ENCODE results near the gene BCAS2. TPM values are rescaled to one million over a fixed set of nuclear protein-coding genes. Genes with fewer than 3 reads are reported as not detected.

BCAS2 gene
- total and polyA plus RNA-seq, 2 experiments from 2014 or later = 44.4 to 67.1 TPM

DNA sequence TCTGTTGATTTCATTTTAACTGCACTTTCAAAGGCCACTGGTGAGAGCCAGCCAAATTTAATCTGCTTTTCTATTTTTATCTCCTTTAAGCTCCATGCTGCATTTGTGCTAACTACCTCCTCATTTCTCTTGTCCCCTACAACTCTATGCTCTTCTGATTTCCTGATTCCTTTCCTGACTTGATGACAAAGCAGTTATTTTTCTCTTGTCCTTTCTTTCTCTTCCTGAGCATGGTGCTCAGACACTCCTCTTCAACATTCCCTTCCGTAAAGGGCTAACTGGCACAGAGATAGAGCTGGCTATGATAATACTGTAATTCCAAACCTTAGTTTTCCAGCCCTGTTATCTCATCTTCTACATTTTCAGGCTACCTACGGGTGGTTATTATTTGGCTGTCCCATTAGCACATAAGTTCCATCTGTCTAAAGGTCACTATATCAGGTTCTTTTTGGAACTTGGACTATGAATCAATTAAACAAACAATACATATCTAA is 6.8 kb upstream of the BCAS2 start:
- Histone ChIP-seq H3K9me3 (ENCODE audit: low read depth) (no peaks in the 10 kb centered on the region), H3K79me2 (ENCODE audit: insufficient read depth) (no peaks in the 10 kb centered on the region), H3K4me3 (no peak overlapping the region), H4K20me1 (ENCODE audit: insufficient read depth) (no peaks in the 10 kb centered on the region), H3K9me2 (ENCODE audit: insufficient read depth) (no peaks in the 10 kb centered on the region), H3K36me3 (ENCODE audit: low read depth) (no peaks in the 10 kb centered on the region), H3K27ac (no peak overlapping the region), H3K9ac (no peak overlapping the region), H3K27me3 (replicated peaks; ENCODE audit: insufficient read depth) (no peaks in the 10 kb centered on the region), H3K4me1 (ENCODE audit: insufficient read depth) (no peaks in the 10 kb centered on the region), H2AFZ (no peak overlapping the region), H3F3A (ENCODE audit: insufficient read depth) (no peaks in the 10 kb centered on the region), H3K4me2 (ENCODE audit: unreplicated experiment) (no peak overlapping the region)
- in situ Hi-C loops (cut with MboI) = no loop called here
- no peak for TF ChIP-seq EZH2 (IDR thresholded peaks at IDR 0.05; ENCODE audit: insufficient read depth, poor library complexity, severe bottlenecking)
- no peak for TF ChIP-seq EZH2phosphoT487 (IDR thresholded peaks at IDR 0.05; ENCODE audit: insufficient read depth, low read depth)
- DNase-seq = no peak
- WGBS, 2 experiments (ENCODE audit: low coverage in 1 of 2, low lambda C conversion rate in 2 of 2, missing lambda C conversion rate in 2 of 2) = 89 to 100% methylated on average over 2 of the region's 2 CpGs

DNA sequence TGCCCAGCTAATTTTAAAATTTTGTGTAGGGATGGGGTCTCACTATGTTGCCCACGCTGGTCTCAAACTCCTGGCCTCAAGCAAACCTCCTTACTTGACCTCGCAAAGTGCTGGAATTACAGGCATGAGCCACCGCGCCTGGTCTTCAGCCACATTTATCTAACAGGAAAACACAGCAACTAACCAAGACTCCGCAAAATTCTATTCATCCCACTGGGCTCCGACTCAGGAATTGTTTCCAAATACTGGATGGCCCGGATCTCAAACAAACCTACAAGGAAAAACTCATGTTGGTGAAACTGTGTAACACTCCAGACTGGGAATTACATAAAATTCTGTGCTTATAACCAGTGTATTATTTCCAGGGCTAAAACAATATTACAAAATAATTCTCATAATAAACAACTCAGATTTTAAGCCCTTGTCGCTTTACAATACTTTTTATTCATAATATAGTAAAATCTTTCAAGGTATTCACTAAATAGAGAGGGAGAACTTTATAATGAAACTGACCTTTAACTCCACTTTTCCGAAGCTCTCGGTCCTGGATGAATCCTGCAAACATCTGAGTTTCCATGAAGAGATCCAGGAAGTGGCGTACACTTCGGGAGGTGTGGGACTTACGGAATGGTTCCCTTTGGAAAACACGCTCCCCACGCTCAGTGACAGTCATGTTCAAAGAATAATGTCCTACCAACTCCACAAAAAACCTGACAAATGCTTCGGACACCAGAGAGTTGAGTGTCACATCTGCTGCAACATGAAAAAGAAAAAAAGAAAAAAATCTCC is 6.0 kb upstream of the BCAS2 start:
- Histone ChIP-seq H3K79me2 (ENCODE audit: insufficient read depth) (no peaks in the 10 kb centered on the region), H3K9me2 (ENCODE audit: insufficient read depth) (no peaks in the 10 kb centered on the region), H3K27me3 (replicated peaks; ENCODE audit: insufficient read depth) (no peaks in the 10 kb centered on the region), H3K36me3 (ENCODE audit: low read depth) (0 out of 2 replicates have a peak, but pooled peaks cover 4% of the 10 kb centered on the region), H2AFZ (no peak overlapping the region), H3K9ac (no peak overlapping the region), H3K4me1 (ENCODE audit: insufficient read depth) (no peaks in the 10 kb centered on the region), H3K27ac (no peak overlapping the region), H3K9me3 (ENCODE audit: low read depth) (no peaks in the 10 kb centered on the region), H4K20me1 (ENCODE audit: insufficient read depth) (no peaks in the 10 kb centered on the region), H3K4me3 (no peak overlapping the region), H3K4me2 (ENCODE audit: unreplicated experiment) (no peak overlapping the region), H3F3A (ENCODE audit: insufficient read depth) (peaks cover 7% of the 10 kb centered on the region; the same call in 1 of the 2 replicates)
- no peak for DNase-seq
- in situ Hi-C loops (cut with MboI) = no loop called here
- WGBS, 2 experiments (ENCODE audit: low coverage in 1 of 2, low lambda C conversion rate in 2 of 2, missing lambda C conversion rate in 2 of 2) = 93 to 94% methylated on average over 16 of the region's 16 CpGs
- TF ChIP-seq EZH2phosphoT487 (IDR thresholded peaks at IDR 0.05; ENCODE audit: insufficient read depth, low read depth) = no peak
- no peak for TF ChIP-seq EZH2 (IDR thresholded peaks at IDR 0.05; ENCODE audit: insufficient read depth, poor library complexity, severe bottlenecking)

GRCh38 chr1:114586513-114587047 is 5.2 kb upstream of the BCAS2 start:
- no peaks in the 10 kb centered on the region for H3K79me2 ChIP-seq (ENCODE audit: insufficient read depth)
- no peaks in the 10 kb centered on the region for H3K9me2 ChIP-seq (ENCODE audit: insufficient read depth)
- H3K4me2 ChIP-seq (ENCODE audit: unreplicated experiment) = no peak overlapping the region
- H3F3A ChIP-seq (ENCODE audit: insufficient read depth) = peaks cover 7% of the 10 kb centered on the region; the same call in 1 of the 2 replicates
- no peak overlapping the region for H2AFZ ChIP-seq
- no peaks in the 10 kb centered on the region for H3K27me3 ChIP-seq (replicated peaks; ENCODE audit: insufficient read depth)
- WGBS, 2 experiments (ENCODE audit: low coverage in 1 of 2, low lambda C conversion rate in 2 of 2, missing lambda C conversion rate in 2 of 2) = 89 to 91% methylated on average over 5 of the region's 5 CpGs
- no peaks in the 10 kb centered on the region for H3K9me3 ChIP-seq (ENCODE audit: low read depth)
- 0 out of 2 replicates have a peak, but pooled peaks cover 4% of the 10 kb centered on the region for H3K36me3 ChIP-seq (ENCODE audit: low read depth)
- H3K4me1 ChIP-seq (ENCODE audit: insufficient read depth) = peaks cover 5% of the 10 kb centered on the region; the same call in 1 of the 2 replicates
- H3K27ac ChIP-seq = no peak overlapping the region
- no peak overlapping the region for H3K9ac ChIP-seq
- in situ Hi-C loops (cut with MboI) = no loop called here
- DNase-seq = no peak
- TF ChIP-seq EZH2phosphoT487 (IDR thresholded peaks at IDR 0.05; ENCODE audit: insufficient read depth, low read depth) (no peak), EZH2 (IDR thresholded peaks at IDR 0.05; ENCODE audit: insufficient read depth, poor library complexity, severe bottlenecking) (no peak)
- no peaks in the 10 kb centered on the region for H4K20me1 ChIP-seq (ENCODE audit: insufficient read depth)
- no peak overlapping the region for H3K4me3 ChIP-seq

DNA sequence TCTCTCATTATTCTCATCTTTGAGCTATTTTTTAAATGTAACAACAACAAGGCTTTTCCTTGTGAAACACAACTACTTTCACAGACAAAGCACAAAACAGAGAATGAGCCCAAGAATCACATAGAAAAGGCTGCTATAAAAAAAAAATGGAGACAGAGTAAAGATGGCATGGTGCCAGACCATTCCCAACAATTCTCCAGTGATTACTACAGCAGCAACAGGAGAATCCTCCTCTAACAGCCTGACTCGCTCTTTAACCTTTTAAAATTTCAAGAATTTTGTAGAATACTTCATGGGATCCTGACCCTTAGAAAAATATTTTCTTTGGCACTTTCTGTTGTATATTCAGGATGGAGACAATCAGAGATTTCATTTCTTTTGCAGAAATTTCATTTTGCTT is 3.8 kb upstream of the BCAS2 start:
- in situ Hi-C loops (cut with MboI) = no loop called here
- no peaks in the 10 kb centered on the region for H3K27me3 ChIP-seq (replicated peaks; ENCODE audit: insufficient read depth)
- no peaks in the 10 kb centered on the region for H3K9me2 ChIP-seq (ENCODE audit: insufficient read depth)
- H3K27ac ChIP-seq = no peak overlapping the region
- 0 out of 2 replicates have a peak, but pooled peaks cover 4% of the 10 kb centered on the region for H3K36me3 ChIP-seq (ENCODE audit: low read depth)
- H2AFZ ChIP-seq = no peak overlapping the region
- H3K79me2 ChIP-seq (ENCODE audit: insufficient read depth) = peaks cover 12% of the 10 kb centered on the region
- H3K4me2 ChIP-seq (ENCODE audit: unreplicated experiment) = no peak overlapping the region
- no peak overlapping the region for H3K9ac ChIP-seq
- H3F3A ChIP-seq (ENCODE audit: insufficient read depth) = peaks cover 7% of the 10 kb centered on the region; the same call in 1 of the 2 replicates
- H3K9me3 ChIP-seq (ENCODE audit: low read depth) = no peaks in the 10 kb centered on the region
- TF ChIP-seq EZH2 (IDR thresholded peaks at IDR 0.05; ENCODE audit: insufficient read depth, poor library complexity, severe bottlenecking) (no peak), EZH2phosphoT487 (IDR thresholded peaks at IDR 0.05; ENCODE audit: insufficient read depth, low read depth) (no peak)
- no peak overlapping the region for H3K4me3 ChIP-seq
- WGBS, 2 experiments (ENCODE audit: low coverage in 1 of 2, low lambda C conversion rate in 2 of 2, missing lambda C conversion rate in 2 of 2) = 85 to 89% methylated on average over 1 of the region's 1 CpG
- peaks cover 12% of the 10 kb centered on the region for H3K4me1 ChIP-seq (ENCODE audit: insufficient read depth)
- DNase-seq = peak; percentile 38
- no peaks in the 10 kb centered on the region for H4K20me1 ChIP-seq (ENCODE audit: insufficient read depth)

Data from GM23248 (cell line).